WERI-Rb-1 (cell line): Measurements from ENCODE around the gene ESRRA.
A peak's percentile ranks its signal among the peaks of the same experiment; 100 is the strongest.

Experiments used
- DNase-seq: peaks from one replicate; pipeline ENCODE4 v3.0.0-alpha.2; 2020
- H3K27ac ChIP-seq: fragments of 250-450 bp; sonication (Bioruptor Pico); 2 replicates; pipeline ENCODE4 v1.5.1; 2020; ENCODE audit warnings: mild to moderate bottlenecking, moderate library complexity
- H3K27me3 ChIP-seq: fragments of 250-450 bp; sonication (Bioruptor Pico); 2 replicates; pipeline ENCODE4 v1.5.1; 2021; ENCODE audit warnings: mild to moderate bottlenecking, low read depth, moderate library complexity; ENCODE audit not compliant: insufficient read depth, severe bottlenecking
- H3K36me3 ChIP-seq: fragments of 250-450 bp; sonication (Bioruptor Pico); 2 replicates; pipeline ENCODE4 v1.5.1; 2020; ENCODE audit warnings: mild to moderate bottlenecking, moderate library complexity
- H3K4me3 ChIP-seq: 2 replicates; pipeline ENCODE4 v1.5.1; 2011; ENCODE audit warnings: low read depth, mild to moderate bottlenecking, control low read depth, low read length
- H3K9me3 ChIP-seq: fragments of 250-450 bp; sonication (Bioruptor Pico); 2 replicates; pipeline ENCODE4 v1.5.1; 2021; ENCODE audit warnings: mild to moderate bottlenecking, moderate library complexity; ENCODE audit not compliant: severe bottlenecking
- TF ChIP-seq, protein P1 (sequence below): IDR thresholded peaks from 2 replicates; pipeline ENCODE4 v1.5.1; 2011; ENCODE audit warnings: low read depth, mild to moderate bottlenecking, control low read depth, inconsistent platforms, low read length

ESRRA gene

DNA sequence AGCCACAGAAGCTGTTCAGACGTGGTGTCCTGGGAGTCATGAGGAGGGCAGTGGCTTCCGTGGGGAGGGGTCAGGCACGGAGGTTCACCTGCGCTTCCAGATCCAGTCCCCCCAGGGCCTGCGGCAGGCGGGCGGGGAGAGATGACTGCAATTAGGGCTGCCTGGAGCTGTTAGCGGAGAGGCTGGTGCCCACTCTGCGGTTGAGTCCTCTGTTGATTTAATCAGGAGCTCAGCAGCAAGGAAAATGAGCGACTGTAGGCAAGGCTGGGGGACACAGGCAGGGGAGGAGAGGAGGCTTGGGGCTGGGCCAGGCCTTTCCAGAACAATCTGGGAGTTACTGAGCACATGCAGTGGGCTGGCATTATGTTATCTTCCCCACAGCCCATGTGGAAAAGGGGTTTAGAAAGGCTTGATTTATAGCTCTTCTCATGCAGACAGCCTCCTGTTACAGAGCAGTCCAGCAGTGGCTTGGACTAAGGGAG, 40.9 kb upstream of the ESRRA start:
- Histone ChIP-seq H3K27me3 (no peaks in the 10 kb centered on the region), H3K27ac (no peak overlapping the region; the same call in 1 of the 2 replicates), H3K4me3 (no peak overlapping the region), H3K36me3 (peaks cover 66% of the 10 kb centered on the region), H3K9me3 (no peaks in the 10 kb centered on the region)
- TF ChIP-seq, protein P1, sequence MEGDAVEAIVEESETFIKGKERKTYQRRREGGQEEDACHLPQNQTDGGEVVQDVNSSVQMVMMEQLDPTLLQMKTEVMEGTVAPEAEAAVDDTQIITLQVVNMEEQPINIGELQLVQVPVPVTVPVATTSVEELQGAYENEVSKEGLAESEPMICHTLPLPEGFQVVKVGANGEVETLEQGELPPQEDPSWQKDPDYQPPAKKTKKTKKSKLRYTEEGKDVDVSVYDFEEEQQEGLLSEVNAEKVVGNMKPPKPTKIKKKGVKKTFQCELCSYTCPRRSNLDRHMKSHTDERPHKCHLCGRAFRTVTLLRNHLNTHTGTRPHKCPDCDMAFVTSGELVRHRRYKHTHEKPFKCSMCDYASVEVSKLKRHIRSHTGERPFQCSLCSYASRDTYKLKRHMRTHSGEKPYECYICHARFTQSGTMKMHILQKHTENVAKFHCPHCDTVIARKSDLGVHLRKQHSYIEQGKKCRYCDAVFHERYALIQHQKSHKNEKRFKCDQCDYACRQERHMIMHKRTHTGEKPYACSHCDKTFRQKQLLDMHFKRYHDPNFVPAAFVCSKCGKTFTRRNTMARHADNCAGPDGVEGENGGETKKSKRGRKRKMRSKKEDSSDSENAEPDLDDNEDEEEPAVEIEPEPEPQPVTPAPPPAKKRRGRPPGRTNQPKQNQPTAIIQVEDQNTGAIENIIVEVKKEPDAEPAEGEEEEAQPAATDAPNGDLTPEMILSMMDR, result no peak
- no peak for DNase-seq

DNA sequence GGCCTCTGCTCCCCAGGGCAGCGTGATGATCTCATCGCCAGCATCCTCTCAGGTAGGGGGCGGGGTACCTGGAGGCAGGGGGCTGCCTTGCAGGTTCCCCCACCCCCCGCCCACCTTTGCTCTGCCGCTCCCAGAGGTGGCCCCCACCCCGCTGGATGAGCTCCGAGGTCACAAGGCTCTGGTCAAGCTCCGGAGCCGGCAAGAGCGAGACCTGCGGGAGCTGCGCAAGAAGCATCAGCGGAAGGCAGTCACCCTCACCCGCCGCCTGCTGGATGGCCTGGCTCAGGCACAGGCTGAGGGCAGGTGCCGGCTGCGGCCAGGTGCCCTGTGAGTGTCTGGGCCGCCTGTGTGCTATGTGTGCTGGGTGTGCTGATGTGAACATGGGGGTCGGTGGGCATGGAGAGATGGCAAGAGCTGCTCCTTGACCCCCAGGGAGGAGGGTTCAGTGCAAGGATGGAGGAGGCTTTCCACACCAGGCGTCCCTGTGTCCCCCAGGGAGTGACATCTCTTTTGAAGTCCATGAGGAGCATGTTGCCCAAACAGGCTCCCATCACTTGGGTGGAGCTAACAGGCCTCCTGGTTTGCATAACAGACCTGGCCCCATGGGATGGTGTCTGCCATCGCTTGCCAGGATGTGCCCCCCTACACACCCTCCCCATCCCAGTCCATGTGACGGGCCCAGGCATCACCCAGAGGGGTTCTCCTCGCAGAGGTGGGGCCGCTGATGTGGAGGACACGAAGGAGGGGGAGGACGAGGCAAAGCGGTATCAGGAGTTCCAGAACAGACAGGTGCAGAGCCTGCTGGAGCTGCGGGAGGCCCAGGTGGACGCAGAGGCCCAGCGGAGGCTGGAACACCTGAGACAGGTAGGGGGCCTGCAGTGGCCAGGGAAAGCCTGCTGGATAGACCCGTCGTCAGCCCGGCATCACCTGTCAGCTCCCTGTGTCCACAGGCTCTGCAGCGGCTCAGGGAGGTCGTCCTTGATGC, 39.9 kb upstream of the ESRRA start:
- H3K27ac ChIP-seq, result no peak overlapping the region
- no peaks in the 10 kb centered on the region for H3K9me3 ChIP-seq
- no peaks in the 10 kb centered on the region for H3K27me3 ChIP-seq
- no peak for DNase-seq
- peaks cover 57% of the 10 kb centered on the region for H3K36me3 ChIP-seq
- no peak overlapping the region for H3K4me3 ChIP-seq
- TF ChIP-seq, protein P1, result no peak

DNA sequence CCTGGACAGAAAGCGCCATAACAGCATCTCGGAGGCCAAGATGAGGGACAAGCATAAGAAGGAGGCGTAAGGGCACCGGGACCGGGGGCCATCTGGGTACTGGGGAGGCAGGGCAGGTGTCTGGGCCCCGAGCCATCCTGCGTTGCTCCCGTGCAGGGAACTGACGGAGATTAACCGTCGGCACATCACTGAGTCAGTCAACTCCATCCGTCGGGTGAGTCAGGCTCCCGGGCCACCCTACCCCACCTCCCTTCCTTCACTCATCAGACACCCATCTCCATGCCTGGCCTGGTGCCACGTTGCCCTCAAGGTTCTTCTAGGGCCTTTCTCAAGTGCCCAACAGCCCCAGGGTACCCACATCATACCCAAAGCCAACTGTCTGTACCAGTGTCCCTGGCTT, 39.0 kb upstream of the ESRRA start:
- Histone ChIP-seq H3K27me3 (no peaks in the 10 kb centered on the region), H3K36me3 (peaks cover 52% of the 10 kb centered on the region), H3K27ac (no peak overlapping the region), H3K4me3 (no peak overlapping the region), H3K9me3 (no peaks in the 10 kb centered on the region)
- no peak for DNase-seq
- TF ChIP-seq, protein P1, result no peak

DNA sequence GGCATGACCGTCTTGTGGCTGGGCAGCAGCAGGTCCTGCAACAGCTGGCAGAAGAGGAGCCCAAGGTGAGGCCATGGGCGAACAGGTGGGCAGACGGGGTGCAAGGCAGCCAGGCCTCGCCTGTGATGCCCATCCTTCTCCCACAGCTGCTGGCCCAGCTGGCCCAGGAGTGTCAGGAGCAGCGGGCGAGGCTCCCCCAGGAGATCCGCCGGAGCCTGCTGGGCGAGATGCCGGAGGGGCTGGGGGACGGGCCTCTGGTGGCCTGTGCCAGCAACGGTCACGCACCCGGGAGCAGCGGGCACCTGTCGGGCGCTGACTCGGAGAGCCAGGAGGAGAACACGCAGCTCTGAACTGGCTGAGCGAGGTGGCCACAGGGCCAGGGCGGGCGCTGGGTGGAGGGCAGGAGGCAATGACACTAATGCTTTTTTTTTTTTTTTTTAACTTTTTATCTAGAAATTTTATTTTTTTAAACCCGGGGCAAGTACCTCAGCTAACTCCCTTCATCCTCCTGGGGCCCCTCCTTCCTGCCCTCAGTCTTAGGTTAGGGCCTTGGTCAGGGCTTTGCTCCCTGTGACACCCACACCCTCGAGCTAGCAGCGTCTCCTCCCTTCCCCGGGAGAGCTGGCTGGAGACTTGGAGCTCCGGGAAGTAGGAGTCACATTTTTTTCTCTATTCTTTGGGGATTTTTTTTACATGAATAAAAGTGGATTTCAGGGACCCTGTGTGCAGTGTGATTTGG, 37.9 kb upstream of the ESRRA start:
- TF ChIP-seq, protein P1, result no peak
- Histone ChIP-seq H3K27me3 (no peaks in the 10 kb centered on the region), H3K36me3 (peaks cover 44% of the 10 kb centered on the region), H3K9me3 (no peaks in the 10 kb centered on the region), H3K27ac (peak overlapping the region; percentile 72; the same call in 1 of the 2 replicates), H3K4me3 (no peak overlapping the region)
- DNase-seq, result no peak

DNA sequence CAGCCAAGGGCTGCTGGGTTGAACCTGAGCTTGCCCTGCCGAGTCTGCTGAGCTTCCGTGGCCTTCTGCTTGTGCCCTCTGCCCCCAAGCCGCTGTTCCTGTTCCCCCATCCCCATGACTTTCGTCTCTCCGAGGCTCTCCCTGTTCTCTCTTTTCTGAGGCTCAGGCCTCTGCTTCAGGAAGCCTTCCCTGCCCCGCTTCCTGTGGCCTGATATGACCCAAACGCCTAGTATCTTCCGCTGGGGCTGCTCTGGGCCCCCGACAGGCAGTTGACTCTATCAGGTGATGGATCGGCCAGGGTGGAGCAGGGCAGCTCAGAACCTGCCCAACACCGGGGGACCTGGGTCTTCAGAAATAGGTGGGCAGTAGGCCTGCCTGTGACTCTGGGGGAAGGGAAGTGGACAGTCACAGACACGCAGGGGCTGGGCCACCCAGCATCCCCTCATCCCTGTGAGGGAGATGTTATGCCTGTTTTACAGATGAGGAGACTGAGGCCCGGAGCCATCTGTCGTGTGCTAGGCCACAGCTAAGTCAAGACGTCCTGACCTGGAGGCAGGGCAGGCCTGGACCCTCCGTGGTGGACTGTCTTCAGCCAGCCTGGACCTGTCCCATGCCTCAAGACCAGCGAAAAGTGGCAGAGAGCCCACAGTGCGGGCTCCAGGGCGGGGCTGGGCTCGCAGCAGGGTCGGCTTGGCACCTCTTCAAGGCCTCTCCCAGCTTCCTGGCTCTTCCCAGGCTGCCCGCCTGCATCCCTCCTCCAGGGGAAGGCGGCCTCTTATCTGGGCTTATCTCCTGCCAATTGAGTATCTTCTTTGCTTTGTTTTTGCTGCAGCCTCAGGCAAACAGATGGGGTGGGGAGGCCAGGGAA, 37.1 kb upstream of the ESRRA start:
- H3K27ac ChIP-seq, result peak overlapping the region; percentile 72
- peak; percentile 62 for DNase-seq
- TF ChIP-seq, protein P1, result no peak
- H3K27me3 ChIP-seq, result no peaks in the 10 kb centered on the region
- H3K4me3 ChIP-seq, result peak overlapping the region; percentile 82
- H3K9me3 ChIP-seq, result no peaks in the 10 kb centered on the region
- H3K36me3 ChIP-seq, result peaks cover 39% of the 10 kb centered on the region
